Sigmoid colon (tissue), 4 donors: ENCODE measurements around the gene ZMYND19.

ENCODE experiments used
- EP300 ChIP-seq, 4 donors: sonication (generic); formaldehyde crosslinking; IDR thresholded peaks; one replicate each; pipeline ENCODE4 v1.6.1; 2017; ENCODE audit warnings: antibody characterized with exemption in 4 of 4
- POLR2A ChIP-seq, 2 donors: fragments of 450-650 bp; IDR thresholded peaks; one replicate each; pipeline ENCODE4 v1.6.1; 2016; ENCODE audit warnings: antibody characterized with exemption in 2 of 2, mild to moderate bottlenecking in 2 of 2, moderate library complexity in 2 of 2
- TF ChIP-seq, protein P1 (sequence below), 4 experiments: fragments of 450-650 bp in 3 of 4; fragments of 200-600 bp in 1 of 4; IDR thresholded peaks; one replicate each; pipeline ENCODE4 v1.5.1; 2016 to 2019; ENCODE audit warnings: antibody characterized with exemption in 4 of 4, mild to moderate bottlenecking in 3 of 4, moderate library complexity in 2 of 4

GRCh38 chr9:137620581-137620980 is 30.3 kb upstream of the ZMYND19 start:
- TF ChIP-seq, protein P1, sequence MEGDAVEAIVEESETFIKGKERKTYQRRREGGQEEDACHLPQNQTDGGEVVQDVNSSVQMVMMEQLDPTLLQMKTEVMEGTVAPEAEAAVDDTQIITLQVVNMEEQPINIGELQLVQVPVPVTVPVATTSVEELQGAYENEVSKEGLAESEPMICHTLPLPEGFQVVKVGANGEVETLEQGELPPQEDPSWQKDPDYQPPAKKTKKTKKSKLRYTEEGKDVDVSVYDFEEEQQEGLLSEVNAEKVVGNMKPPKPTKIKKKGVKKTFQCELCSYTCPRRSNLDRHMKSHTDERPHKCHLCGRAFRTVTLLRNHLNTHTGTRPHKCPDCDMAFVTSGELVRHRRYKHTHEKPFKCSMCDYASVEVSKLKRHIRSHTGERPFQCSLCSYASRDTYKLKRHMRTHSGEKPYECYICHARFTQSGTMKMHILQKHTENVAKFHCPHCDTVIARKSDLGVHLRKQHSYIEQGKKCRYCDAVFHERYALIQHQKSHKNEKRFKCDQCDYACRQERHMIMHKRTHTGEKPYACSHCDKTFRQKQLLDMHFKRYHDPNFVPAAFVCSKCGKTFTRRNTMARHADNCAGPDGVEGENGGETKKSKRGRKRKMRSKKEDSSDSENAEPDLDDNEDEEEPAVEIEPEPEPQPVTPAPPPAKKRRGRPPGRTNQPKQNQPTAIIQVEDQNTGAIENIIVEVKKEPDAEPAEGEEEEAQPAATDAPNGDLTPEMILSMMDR (IDR thresholded peaks at IDR 0.05), result no peak
- TF ChIP-seq POLR2A (IDR thresholded peaks at IDR 0.05) (no peak), EP300 (IDR thresholded peaks at IDR 0.05) (no peak)
